ENCODE data around the gene CNPY3. TPM values are rescaled to one million over a fixed set of nuclear protein-coding genes. Genes with fewer than 3 reads are reported as not detected.

Gene CNPY3
- total and polyA plus RNA-seq, 2 of the 13 experiments (the other 11 are each of a cell fraction or from before 2014, with no cell fraction given): 42.3 to 60.2 TPM

DNA sequence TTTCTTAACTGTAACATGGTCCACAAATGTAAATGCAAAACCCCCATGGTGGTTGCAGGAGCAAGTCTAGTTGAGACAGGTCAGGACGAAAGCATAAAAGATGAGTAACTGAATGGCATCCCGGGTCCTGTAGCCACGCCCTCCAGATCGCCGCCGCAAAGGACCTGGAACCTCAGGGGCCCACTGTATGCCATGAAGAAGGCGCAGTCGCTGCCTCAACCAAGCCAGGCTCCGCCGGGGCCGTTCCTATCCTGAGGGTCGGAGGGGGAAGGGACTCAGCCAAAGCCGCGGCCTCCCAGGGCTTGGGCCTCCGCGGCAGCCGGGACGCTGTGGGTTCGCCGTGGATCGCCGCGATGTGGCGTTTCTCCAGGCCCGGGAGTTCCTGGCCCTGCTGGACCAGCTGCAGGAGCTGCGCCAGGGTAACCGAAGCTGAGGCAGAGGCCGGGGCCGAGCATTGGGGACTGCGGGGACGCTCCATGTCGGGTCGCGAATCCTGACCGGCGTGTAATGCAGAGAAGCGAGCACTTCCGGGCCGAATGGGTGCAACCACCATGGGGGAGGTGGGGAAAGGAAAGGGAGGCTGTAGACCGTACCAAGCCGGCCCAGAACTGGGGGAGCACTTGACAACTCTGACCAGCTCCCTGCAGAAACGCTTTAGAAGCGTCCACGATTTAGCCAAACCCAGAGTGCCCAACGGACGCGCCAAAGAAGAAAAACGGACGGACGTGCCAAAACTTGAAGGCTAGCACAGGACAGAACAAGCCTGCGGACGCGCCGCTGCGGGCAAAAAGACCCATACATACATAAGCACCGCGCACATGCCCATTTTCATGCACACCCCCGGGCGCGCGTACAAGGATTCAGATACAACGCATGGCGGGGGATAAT is 38.7 kb upstream of the CNPY3 start (continued):
- TF ChIP-seq, protein P1, sequence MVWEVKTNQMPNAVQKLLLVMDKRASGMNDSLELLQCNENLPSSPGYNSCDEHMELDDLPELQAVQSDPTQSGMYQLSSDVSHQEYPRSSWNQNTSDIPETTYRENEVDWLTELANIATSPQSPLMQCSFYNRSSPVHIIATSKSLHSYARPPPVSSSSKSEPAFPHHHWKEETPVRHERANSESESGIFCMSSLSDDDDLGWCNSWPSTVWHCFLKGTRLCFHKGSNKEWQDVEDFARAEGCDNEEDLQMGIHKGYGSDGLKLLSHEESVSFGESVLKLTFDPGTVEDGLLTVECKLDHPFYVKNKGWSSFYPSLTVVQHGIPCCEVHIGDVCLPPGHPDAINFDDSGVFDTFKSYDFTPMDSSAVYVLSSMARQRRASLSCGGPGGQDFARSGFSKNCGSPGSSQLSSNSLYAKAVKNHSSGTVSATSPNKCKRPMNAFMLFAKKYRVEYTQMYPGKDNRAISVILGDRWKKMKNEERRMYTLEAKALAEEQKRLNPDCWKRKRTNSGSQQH (CRISPR knock-in tag; IDR thresholded peaks at IDR 0.05; ENCODE audit: low read depth): peak; percentile 54; the same call in 1 of the 2 replicates
- TF ChIP-seq EZH2 (conservative IDR thresholded peaks at IDR 0.05; ENCODE audit: low read depth, low read length) (no peak), POLR2G (IDR thresholded peaks at IDR 0.05; ENCODE audit: low read depth, low read length) (peak; percentile 98), ONECUT2 (CRISPR knock-in tag; IDR thresholded peaks at IDR 0.05) (peak; percentile 39), ETV6 (CRISPR knock-in tag; conservative IDR thresholded peaks at IDR 0.05) (peak; percentile 58; the same call in 1 of the 2 replicates), GATAD1 (CRISPR knock-in tag; IDR thresholded peaks at IDR 0.05) (peak; percentile 87), SPEN (CRISPR knock-in tag; IDR thresholded peaks at IDR 0.05; ENCODE audit: low read depth) (peak; percentile 77), MLLT10 (CRISPR knock-in tag; IDR thresholded peaks at IDR 0.05) (no peak), ZNF256 (CRISPR knock-in tag; conservative IDR thresholded peaks at IDR 0.05) (peak; percentile 35; the same call in 1 of the 2 replicates), CREB1 (IDR thresholded peaks at IDR 0.05) (peak; percentile 40; the same call in 1 of the 2 replicates), CREB1 (CRISPR knock-in tag; IDR thresholded peaks at IDR 0.05) (peak; percentile 74), ZNF607 (CRISPR knock-in tag; IDR thresholded peaks at IDR 0.05; ENCODE audit: borderline replicate concordance) (peak; percentile 91; the same call in 1 of the 2 replicates), BORCS8-MEF2B (CRISPR knock-in tag; IDR thresholded peaks at IDR 0.05) (peak; percentile 98)
- TF ChIP-seq, protein P2, sequence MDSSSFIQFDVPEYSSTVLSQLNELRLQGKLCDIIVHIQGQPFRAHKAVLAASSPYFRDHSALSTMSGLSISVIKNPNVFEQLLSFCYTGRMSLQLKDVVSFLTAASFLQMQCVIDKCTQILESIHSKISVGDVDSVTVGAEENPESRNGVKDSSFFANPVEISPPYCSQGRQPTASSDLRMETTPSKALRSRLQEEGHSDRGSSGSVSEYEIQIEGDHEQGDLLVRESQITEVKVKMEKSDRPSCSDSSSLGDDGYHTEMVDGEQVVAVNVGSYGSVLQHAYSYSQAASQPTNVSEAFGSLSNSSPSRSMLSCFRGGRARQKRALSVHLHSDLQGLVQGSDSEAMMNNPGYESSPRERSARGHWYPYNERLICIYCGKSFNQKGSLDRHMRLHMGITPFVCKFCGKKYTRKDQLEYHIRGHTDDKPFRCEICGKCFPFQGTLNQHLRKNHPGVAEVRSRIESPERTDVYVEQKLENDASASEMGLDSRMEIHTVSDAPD (CRISPR knock-in tag; IDR thresholded peaks at IDR 0.05): peak; percentile 89; the same call in 1 of the 2 replicates
- TF ChIP-seq, protein P3, sequence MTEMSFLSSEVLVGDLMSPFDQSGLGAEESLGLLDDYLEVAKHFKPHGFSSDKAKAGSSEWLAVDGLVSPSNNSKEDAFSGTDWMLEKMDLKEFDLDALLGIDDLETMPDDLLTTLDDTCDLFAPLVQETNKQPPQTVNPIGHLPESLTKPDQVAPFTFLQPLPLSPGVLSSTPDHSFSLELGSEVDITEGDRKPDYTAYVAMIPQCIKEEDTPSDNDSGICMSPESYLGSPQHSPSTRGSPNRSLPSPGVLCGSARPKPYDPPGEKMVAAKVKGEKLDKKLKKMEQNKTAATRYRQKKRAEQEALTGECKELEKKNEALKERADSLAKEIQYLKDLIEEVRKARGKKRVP (CRISPR knock-in tag; IDR thresholded peaks at IDR 0.05): peak; percentile 75
- TF ChIP-seq, protein P4, sequence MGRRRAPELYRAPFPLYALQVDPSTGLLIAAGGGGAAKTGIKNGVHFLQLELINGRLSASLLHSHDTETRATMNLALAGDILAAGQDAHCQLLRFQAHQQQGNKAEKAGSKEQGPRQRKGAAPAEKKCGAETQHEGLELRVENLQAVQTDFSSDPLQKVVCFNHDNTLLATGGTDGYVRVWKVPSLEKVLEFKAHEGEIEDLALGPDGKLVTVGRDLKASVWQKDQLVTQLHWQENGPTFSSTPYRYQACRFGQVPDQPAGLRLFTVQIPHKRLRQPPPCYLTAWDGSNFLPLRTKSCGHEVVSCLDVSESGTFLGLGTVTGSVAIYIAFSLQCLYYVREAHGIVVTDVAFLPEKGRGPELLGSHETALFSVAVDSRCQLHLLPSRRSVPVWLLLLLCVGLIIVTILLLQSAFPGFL (CRISPR knock-in tag; IDR thresholded peaks at IDR 0.05): no peak
- TF ChIP-seq, protein P5, sequence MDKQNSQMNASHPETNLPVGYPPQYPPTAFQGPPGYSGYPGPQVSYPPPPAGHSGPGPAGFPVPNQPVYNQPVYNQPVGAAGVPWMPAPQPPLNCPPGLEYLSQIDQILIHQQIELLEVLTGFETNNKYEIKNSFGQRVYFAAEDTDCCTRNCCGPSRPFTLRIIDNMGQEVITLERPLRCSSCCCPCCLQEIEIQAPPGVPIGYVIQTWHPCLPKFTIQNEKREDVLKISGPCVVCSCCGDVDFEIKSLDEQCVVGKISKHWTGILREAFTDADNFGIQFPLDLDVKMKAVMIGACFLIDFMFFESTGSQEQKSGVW (CRISPR knock-in tag; IDR thresholded peaks at IDR 0.05; ENCODE audit: borderline replicate concordance): peak; percentile 81; the same call in 1 of the 2 replicates
